Testis (tissue), 3 donors: ENCODE measurements around the gene ALDOC. TPM values are rescaled to one million over a fixed set of nuclear protein-coding genes. Genes with fewer than 3 reads are reported as not detected.

Experiments
- DNase-seq: peaks from one replicate; pipeline ENCODE4 v3.0.0-alpha.2; 2019
- H3K27ac ChIP-seq, 2 donors: fragments of 200-600 bp; sonication (generic); one replicate each; pipeline ENCODE4 v1.5.1; 2019
- H3K27me3 ChIP-seq: fragments of 200-600 bp; sonication (generic); one replicate; pipeline ENCODE4 v1.5.1; 2019
- H3K36me3 ChIP-seq: fragments of 200-600 bp; sonication (generic); one replicate; pipeline ENCODE4 v1.5.1; 2017; ENCODE audit warnings: low read depth; ENCODE audit errors: missing control alignments
- H3K4me1 ChIP-seq: fragments of 200-600 bp; sonication (generic); one replicate; pipeline ENCODE4 v1.5.1; 2019
- H3K4me3 ChIP-seq, 2 donors: fragments of 200-600 bp; sonication (generic); one replicate each; pipeline ENCODE4 v1.5.1; 2017 to 2019
- H3K9me3 ChIP-seq: fragments of 200-600 bp; sonication (generic); one replicate; pipeline ENCODE4 v1.5.1; 2017
- POLR2A ChIP-seq: fragments of 450-650 bp; IDR thresholded peaks from one replicate; pipeline ENCODE4 v1.6.1; 2017; ENCODE audit warnings: antibody characterized with exemption, mild to moderate bottlenecking, moderate library complexity
- WGBS, 2 donors: methylation state at CpG; one replicate each; pipeline ENCODE4 v1.1.5; 2018; 5-methylcytosine and 5-hydroxymethylcytosine counted together
- intact Hi-C: fragments of 100-400 bp; cut with DNase I; formaldehyde crosslinking; loops from one replicate; pipeline ENCODE4 v1.15.1; 2023; ENCODE audit warnings: low total_unique reads
- polyA plus RNA-seq: library from polyadenylated mRNA; stranded (reverse); fragments of 350-450 nt; fragmentation: Illumina TruSeq; extraction: RNeasy Lipid Tissue Mini Kit (QIAGEN cat#74804); gene quantifications from one replicate; pipeline ENCODE4 v1.2.3, GENCODE V29; 2014; ENCODE audit warnings: low read depth, low replicate concordance; ENCODE audit not compliant: insufficient read depth
- total RNA-seq, 2 donors: library from RNA; depleted of rRNA; stranded (reverse); fragments of >200 nt; gene quantifications; one replicate each; pipeline ENCODE4 v1.2.3, GENCODE V29; 2016
- TF ChIP-seq, protein P1 (sequence below), 3 experiments: fragments of 450-650 bp in 2 of 3; fragments of 200-600 bp in 1 of 3; sonication (generic) in 1 of 3; IDR thresholded peaks; one replicate each; pipeline ENCODE4 v1.5.1; 2016 to 2019; ENCODE audit warnings: antibody characterized with exemption in 3 of 3, mild to moderate bottlenecking in 2 of 3, moderate library complexity in 1 of 3

Gene ALDOC
- total and polyA plus RNA-seq, 3 donors from 2014 or later, result 29.2 to 65.8 (median 30.7) TPM

DNA sequence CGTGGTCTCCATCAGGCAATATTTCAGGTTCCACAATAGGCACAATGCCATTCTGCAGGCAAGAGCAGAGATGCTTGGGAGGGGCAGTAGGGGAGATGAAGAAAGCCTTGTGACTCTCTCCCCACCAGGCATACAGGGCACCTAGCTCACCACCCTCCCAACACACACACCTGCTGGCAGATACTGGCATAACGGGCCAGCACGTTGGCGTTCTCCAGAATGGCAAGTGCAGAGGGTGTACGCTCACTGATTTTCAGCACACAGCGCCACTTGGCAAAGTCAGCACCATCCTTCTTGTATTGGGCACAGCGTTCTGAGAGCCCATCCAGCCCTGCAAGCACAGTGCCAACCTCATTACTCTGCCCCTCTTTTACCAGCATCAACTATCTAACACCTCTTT, 2.2 kb downstream of the ALDOC start:
- Histone ChIP-seq H3K9me3 (no peaks in the 10 kb centered on the region), H3K36me3 (no peaks in the 10 kb centered on the region), H3K4me3 (no peak overlapping the region), H3K27me3 (no peaks in the 10 kb centered on the region), H3K4me1 (peaks cover 25% of the 10 kb centered on the region), H3K27ac (no peak overlapping the region)
- 91 to 95% methylated on average over 5 to 7 of the region's 7 CpGs for WGBS, 2 donors
- TF ChIP-seq, protein P1, sequence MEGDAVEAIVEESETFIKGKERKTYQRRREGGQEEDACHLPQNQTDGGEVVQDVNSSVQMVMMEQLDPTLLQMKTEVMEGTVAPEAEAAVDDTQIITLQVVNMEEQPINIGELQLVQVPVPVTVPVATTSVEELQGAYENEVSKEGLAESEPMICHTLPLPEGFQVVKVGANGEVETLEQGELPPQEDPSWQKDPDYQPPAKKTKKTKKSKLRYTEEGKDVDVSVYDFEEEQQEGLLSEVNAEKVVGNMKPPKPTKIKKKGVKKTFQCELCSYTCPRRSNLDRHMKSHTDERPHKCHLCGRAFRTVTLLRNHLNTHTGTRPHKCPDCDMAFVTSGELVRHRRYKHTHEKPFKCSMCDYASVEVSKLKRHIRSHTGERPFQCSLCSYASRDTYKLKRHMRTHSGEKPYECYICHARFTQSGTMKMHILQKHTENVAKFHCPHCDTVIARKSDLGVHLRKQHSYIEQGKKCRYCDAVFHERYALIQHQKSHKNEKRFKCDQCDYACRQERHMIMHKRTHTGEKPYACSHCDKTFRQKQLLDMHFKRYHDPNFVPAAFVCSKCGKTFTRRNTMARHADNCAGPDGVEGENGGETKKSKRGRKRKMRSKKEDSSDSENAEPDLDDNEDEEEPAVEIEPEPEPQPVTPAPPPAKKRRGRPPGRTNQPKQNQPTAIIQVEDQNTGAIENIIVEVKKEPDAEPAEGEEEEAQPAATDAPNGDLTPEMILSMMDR (IDR thresholded peaks at IDR 0.05), result no peak
- DNase-seq, result no peak
- intact Hi-C loops, result no loop called here

DNA sequence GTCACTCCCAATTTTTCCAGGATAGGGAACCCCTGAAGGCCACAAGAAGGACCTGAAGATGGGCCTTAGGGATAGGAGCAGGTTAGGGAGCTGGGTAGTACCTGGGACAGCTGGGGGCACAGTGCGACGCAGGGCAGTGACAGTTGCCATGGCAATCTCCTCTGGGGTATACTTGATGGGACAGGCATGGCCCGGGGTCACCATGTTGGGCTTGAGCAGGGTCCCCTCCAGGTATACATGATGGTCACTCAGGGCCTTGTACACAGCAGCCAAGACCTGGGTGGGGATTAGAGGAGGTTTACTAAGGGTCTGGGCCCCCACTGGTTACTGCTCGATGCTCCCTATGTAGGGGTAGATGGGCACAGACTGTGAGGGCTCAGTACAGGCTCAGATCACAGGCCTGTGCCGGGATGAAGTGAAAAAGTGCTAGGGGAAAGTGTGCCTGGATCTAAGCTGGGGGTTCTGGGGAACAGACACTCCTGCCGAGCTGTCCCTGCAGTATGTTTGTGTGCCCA, 2.7 kb downstream of the ALDOC start:
- Histone ChIP-seq H3K27ac (no peak overlapping the region), H3K4me1 (peaks cover 25% of the 10 kb centered on the region), H3K9me3 (no peaks in the 10 kb centered on the region), H3K4me3 (no peak overlapping the region), H3K36me3 (no peaks in the 10 kb centered on the region), H3K27me3 (no peaks in the 10 kb centered on the region)
- intact Hi-C loops, result no loop called here
- TF ChIP-seq POLR2A, result no peak
- TF ChIP-seq, protein P1 (IDR thresholded peaks at IDR 0.05), result no peak
- WGBS, 2 donors, result 89 to 96% methylated on average over 6 of the region's 6 CpGs
- no peak for DNase-seq

DNA sequence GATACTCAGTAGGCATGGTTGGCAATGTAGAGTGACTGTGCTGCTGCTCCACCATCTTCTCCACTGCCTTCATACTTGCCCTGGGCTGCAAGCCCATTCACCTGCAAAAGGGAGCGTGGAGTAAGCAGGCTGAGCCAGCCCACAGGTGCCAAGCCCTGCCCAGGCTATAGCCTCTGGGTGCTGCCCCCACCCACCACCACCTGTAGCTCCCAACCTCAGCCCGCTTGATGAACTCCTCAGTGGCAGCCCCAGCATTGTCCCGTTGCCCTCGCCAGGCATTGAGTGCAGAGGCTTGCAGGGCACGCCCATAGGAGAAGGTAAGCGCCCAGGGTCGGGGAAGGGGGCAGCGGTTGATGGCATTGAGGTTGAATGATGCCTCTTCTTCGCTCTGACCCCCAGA, 3.2 kb downstream of the ALDOC start:
- H3K4me1 ChIP-seq, result peaks cover 25% of the 10 kb centered on the region
- H3K4me3 ChIP-seq, result no peak overlapping the region
- intact Hi-C loops, result no loop called here
- DNase-seq, result no peak
- no peak for TF ChIP-seq POLR2A
- TF ChIP-seq, protein P1 (IDR thresholded peaks at IDR 0.05), result no peak
- H3K27ac ChIP-seq, result no peak overlapping the region
- no peaks in the 10 kb centered on the region for H3K27me3 ChIP-seq
- WGBS, 2 donors, result 97% methylated on average over 9 of the region's 9 CpGs
- H3K9me3 ChIP-seq, result no peaks in the 10 kb centered on the region
- no peaks in the 10 kb centered on the region for H3K36me3 ChIP-seq

DNA sequence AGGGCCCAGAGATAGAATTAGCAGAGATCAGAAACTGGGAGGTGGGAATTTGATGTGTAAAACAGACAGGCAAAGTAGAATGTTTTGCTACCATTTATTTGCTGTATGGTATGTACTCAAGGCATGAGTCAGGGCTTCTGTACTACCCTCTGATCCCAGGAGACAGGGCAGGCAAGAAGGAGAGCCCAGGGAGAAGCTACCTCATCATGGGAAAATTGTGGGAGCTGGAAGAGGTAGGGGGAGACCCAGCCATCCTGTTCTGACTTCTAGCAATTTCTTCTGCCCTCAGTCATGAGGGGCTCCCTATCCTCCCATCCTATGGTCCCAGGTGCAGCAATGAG, 3.7 kb downstream of the ALDOC start:
- peaks cover 25% of the 10 kb centered on the region for H3K4me1 ChIP-seq
- H3K36me3 ChIP-seq, result no peaks in the 10 kb centered on the region
- H3K27ac ChIP-seq, result no peak overlapping the region
- H3K27me3 ChIP-seq, result no peaks in the 10 kb centered on the region
- DNase-seq, result no peak
- H3K9me3 ChIP-seq, result no peaks in the 10 kb centered on the region
- no peak overlapping the region for H3K4me3 ChIP-seq
- TF ChIP-seq POLR2A, result no peak
- TF ChIP-seq, protein P1 (IDR thresholded peaks at IDR 0.05), result no peak
- intact Hi-C loops, result no loop called here

DNA sequence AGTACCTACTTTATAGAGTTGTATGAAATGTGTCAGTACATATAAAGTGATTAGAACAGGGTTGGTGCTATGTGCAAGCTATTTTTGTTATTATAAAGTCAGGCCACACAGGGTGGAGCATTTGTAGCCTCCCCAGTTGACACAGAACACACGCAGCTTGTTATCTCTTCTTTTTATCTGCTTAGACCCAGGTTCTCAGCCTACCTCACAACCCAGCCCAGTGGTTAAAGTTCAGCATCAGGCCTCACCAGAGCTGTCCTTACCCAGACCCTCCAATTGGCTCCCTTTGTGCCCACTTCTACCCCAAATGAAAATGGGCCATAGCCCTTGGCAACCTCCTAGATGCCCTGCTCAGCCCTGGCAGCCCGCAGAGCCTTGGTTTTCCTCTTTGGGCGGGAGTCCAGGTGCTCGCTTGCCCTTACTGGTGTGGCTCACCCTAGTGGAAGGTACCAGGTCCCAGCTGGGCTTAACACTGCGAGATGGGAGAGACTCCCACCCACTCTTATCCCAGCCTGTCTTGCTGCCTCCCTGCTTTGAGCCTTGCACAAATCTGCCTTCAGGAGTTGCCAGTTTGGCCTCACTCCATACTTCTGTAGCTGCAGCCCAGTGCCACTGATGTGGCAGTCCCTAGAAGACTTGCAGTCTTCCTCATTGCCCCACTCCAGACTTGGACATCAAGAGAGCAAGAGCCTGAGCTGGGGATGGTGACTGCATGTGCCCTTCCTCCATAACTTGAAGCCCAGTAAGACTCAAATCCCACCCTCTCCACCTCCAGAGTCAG, 4.2 kb downstream of the ALDOC start:
- H3K4me3 ChIP-seq, result no peak overlapping the region
- 55 to 76% methylated on average over 3 to 5 of the region's 5 CpGs for WGBS, 2 donors

More for the DNA sequence above, 4.2 kb downstream of the ALDOC start:
- H3K36me3 ChIP-seq, result no peaks in the 10 kb centered on the region
- no peak for TF ChIP-seq POLR2A
- TF ChIP-seq, protein P1 (IDR thresholded peaks at IDR 0.05), result no peak
- peaks cover 25% of the 10 kb centered on the region for H3K4me1 ChIP-seq
- H3K9me3 ChIP-seq, result no peaks in the 10 kb centered on the region
- H3K27me3 ChIP-seq, result no peaks in the 10 kb centered on the region
- intact Hi-C loops, result no loop called here
- peak overlapping the region in 1 of 2 donors; percentile 71 for H3K27ac ChIP-seq
- no peak for DNase-seq
